GM12878 (cell line): ENCODE results near the gene GABRP.

Source experiments
- EZH2 ChIP-seq: IDR thresholded peaks from 2 replicates; pipeline ENCODE4 v1.6.1; 2012; ENCODE audit warnings: low read depth, mild to moderate bottlenecking, control low read depth, inconsistent platforms, low read length, borderline replicate concordance; ENCODE audit not compliant: control insufficient read depth
- MXI1 ChIP-seq: fragments of 150-350 bp; IDR thresholded peaks from 2 replicates; pipeline ENCODE4 v1.6.1; 2011; ENCODE audit warnings: low read depth, mild to moderate bottlenecking, inconsistent platforms, low read length, improper control_type of control experiment
- SPI1 ChIP-seq: IDR thresholded peaks from 2 replicates; pipeline ENCODE4 v1.6.1; 2011; ENCODE audit warnings: low read depth, mild to moderate bottlenecking, low read length, moderate library complexity, borderline replicate concordance; ENCODE audit not compliant: insufficient read depth
- YY1 ChIP-seq: IDR thresholded peaks from 2 replicates; pipeline ENCODE4 v1.6.1; 2011; ENCODE audit warnings: low read depth, mild to moderate bottlenecking, low read length
- ZNF24 ChIP-seq: fragments of 450-650 bp; IDR thresholded peaks from 2 replicates; pipeline ENCODE4 v1.6.1; 2017; ENCODE audit warnings: antibody characterized with exemption, mild to moderate bottlenecking
- TF ChIP-seq, protein P1 (sequence below), 3 experiments: IDR thresholded peaks in 2 of 3; conservative IDR thresholded peaks in 1 of 3; 2 replicates each; pipeline ENCODE4 v1.5.1; 2011; ENCODE audit warnings: low read depth in 3 of 3, low read length in 3 of 3, mild to moderate bottlenecking in 3 of 3, control low read depth in 2 of 3, moderate library complexity in 2 of 3, inconsistent platforms in 1 of 3, mixed read lengths in 1 of 3; ENCODE audit not compliant: control insufficient read depth in 2 of 3, insufficient read depth in 1 of 3; ENCODE audit errors: extremely low read depth in 1 of 3

DNA sequence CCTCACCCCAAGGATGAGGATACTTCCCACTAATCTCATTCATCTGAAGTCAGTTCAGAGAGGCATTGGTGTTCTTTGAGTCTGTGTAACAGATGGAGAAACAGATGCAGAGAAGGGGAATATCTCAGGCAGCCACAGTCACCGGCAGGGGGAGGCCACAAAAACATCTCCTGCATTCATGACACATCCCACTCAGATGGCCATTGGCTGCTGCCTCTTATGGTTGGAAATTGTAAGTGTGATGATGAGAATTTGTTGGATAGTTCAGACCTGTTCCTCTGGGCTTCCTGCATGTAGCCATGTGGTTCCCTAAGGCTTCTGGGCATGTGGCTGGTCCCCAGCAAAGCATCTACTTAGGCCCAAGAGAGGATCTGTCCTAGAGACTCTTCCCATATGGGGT is 45.9 kb upstream of the GABRP start:
- TF ChIP-seq, protein P1, sequence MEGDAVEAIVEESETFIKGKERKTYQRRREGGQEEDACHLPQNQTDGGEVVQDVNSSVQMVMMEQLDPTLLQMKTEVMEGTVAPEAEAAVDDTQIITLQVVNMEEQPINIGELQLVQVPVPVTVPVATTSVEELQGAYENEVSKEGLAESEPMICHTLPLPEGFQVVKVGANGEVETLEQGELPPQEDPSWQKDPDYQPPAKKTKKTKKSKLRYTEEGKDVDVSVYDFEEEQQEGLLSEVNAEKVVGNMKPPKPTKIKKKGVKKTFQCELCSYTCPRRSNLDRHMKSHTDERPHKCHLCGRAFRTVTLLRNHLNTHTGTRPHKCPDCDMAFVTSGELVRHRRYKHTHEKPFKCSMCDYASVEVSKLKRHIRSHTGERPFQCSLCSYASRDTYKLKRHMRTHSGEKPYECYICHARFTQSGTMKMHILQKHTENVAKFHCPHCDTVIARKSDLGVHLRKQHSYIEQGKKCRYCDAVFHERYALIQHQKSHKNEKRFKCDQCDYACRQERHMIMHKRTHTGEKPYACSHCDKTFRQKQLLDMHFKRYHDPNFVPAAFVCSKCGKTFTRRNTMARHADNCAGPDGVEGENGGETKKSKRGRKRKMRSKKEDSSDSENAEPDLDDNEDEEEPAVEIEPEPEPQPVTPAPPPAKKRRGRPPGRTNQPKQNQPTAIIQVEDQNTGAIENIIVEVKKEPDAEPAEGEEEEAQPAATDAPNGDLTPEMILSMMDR (IDR thresholded peaks at IDR 0.05 in 2 of 3, conservative IDR thresholded peaks at IDR 0.05 in 1 of 3; ENCODE audit: control insufficient read depth in 2 of 3, extremely low read depth in 1 of 3, insufficient read depth in 1 of 3, low read depth in 3 of 3, low read length in 3 of 3), result no peak
- TF ChIP-seq ZNF24, result no peak
- TF ChIP-seq YY1, result no peak
- TF ChIP-seq SPI1, result no peak
- no peak for TF ChIP-seq MXI1
- TF ChIP-seq EZH2, result no peak
